Measurements from ENCODE around the gene CACHD1.

Gene CACHD1

GRCh38 chr1:64653466-64653865, 183.5 kb downstream of the CACHD1 start:
- H3K4me2 ChIP-seq (ENCODE audit: low read depth, low read length, poor library complexity, severe bottlenecking) = no peak overlapping the region
- no peaks in the 10 kb centered on the region for H3K79me2 ChIP-seq (ENCODE audit: insufficient read depth, low read length)
- H4K20me1 ChIP-seq (ENCODE audit: low read depth, low read length) = no peaks in the 10 kb centered on the region
- no peaks in the 10 kb centered on the region for H3K27me3 ChIP-seq (ENCODE audit: low read length)
- H3K9me2 ChIP-seq (replicated peaks; ENCODE audit: insufficient read depth, low read length) = no peaks in the 10 kb centered on the region
- H3K9me3 ChIP-seq (ENCODE audit: insufficient read depth, low read length) = no peaks in the 10 kb centered on the region
- no peak overlapping the region for H3K27ac ChIP-seq (ENCODE audit: low read depth, low read length)
- TF ChIP-seq EZH2phosphoT487 (conservative IDR thresholded peaks at IDR 0.05; ENCODE audit: low read length) (no peak), CTCF (IDR thresholded peaks at IDR 0.05; ENCODE audit: insufficient read depth, low read length, poor library complexity, severe bottlenecking) (no peak)
- no peak overlapping the region for H3K9ac ChIP-seq (ENCODE audit: low read length)
- H3K36me3 ChIP-seq (ENCODE audit: low read length) = no peaks in the 10 kb centered on the region
- H3F3A ChIP-seq (ENCODE audit: insufficient read depth) = no peaks in the 10 kb centered on the region
- H3K4me3 ChIP-seq (ENCODE audit: insufficient read depth, low read length, poor library complexity, severe bottlenecking) = no peak overlapping the region
- H2AFZ ChIP-seq (ENCODE audit: low read depth, low read length, severe bottlenecking) = no peak overlapping the region

GRCh38 chr1:64654519-64655341, 184.8 kb downstream of the CACHD1 start:
- H2AFZ ChIP-seq (ENCODE audit: low read depth, low read length, severe bottlenecking) = no peak overlapping the region
- no peaks in the 10 kb centered on the region for H3K36me3 ChIP-seq (ENCODE audit: low read length)
- no peak overlapping the region for H3K27ac ChIP-seq (ENCODE audit: low read depth, low read length)
- H3K4me3 ChIP-seq (ENCODE audit: insufficient read depth, low read length, poor library complexity, severe bottlenecking) = no peak overlapping the region
- H3K79me2 ChIP-seq (ENCODE audit: insufficient read depth, low read length) = no peaks in the 10 kb centered on the region
- no peaks in the 10 kb centered on the region for H4K20me1 ChIP-seq (ENCODE audit: low read depth, low read length)
- no peak overlapping the region for H3K4me2 ChIP-seq (ENCODE audit: low read depth, low read length, poor library complexity, severe bottlenecking)
- no peaks in the 10 kb centered on the region for H3K9me3 ChIP-seq (ENCODE audit: insufficient read depth, low read length)
- TF ChIP-seq EZH2phosphoT487 (conservative IDR thresholded peaks at IDR 0.05; ENCODE audit: low read length) (no peak), CTCF (IDR thresholded peaks at IDR 0.05; ENCODE audit: insufficient read depth, low read length, poor library complexity, severe bottlenecking) (no peak)
- H3K9me2 ChIP-seq (replicated peaks; ENCODE audit: insufficient read depth, low read length) = no peaks in the 10 kb centered on the region
- no peaks in the 10 kb centered on the region for H3K27me3 ChIP-seq (ENCODE audit: low read length)
- no peaks in the 10 kb centered on the region for H3F3A ChIP-seq (ENCODE audit: insufficient read depth)
- no peak overlapping the region for H3K9ac ChIP-seq (ENCODE audit: low read length)

GRCh38 chr1:64655861-64656260, 185.9 kb downstream of the CACHD1 start:
- H3K79me2 ChIP-seq (ENCODE audit: insufficient read depth, low read length) = no peaks in the 10 kb centered on the region
- TF ChIP-seq CTCF (IDR thresholded peaks at IDR 0.05; ENCODE audit: insufficient read depth, low read length, poor library complexity, severe bottlenecking) (no peak), EZH2phosphoT487 (conservative IDR thresholded peaks at IDR 0.05; ENCODE audit: low read length) (no peak)
- H3K9me3 ChIP-seq (ENCODE audit: insufficient read depth, low read length) = no peaks in the 10 kb centered on the region
- H3K36me3 ChIP-seq (ENCODE audit: low read length) = no peaks in the 10 kb centered on the region
- H4K20me1 ChIP-seq (ENCODE audit: low read depth, low read length) = no peaks in the 10 kb centered on the region
- no peaks in the 10 kb centered on the region for H3F3A ChIP-seq (ENCODE audit: insufficient read depth)
- no peak overlapping the region for H2AFZ ChIP-seq (ENCODE audit: low read depth, low read length, severe bottlenecking)
- no peak overlapping the region for H3K9ac ChIP-seq (ENCODE audit: low read length)
- no peaks in the 10 kb centered on the region for H3K27me3 ChIP-seq (ENCODE audit: low read length)
- no peak overlapping the region for H3K4me3 ChIP-seq (ENCODE audit: insufficient read depth, low read length, poor library complexity, severe bottlenecking)
- H3K27ac ChIP-seq (ENCODE audit: low read depth, low read length) = no peak overlapping the region
- H3K9me2 ChIP-seq (replicated peaks; ENCODE audit: insufficient read depth, low read length) = no peaks in the 10 kb centered on the region
- no peak overlapping the region for H3K4me2 ChIP-seq (ENCODE audit: low read depth, low read length, poor library complexity, severe bottlenecking)

Measured in SU-DHL-6 (cell line).